Dermis blood vessel endothelial cell (primary cell): ENCODE results near the gene GSG1L2. TPM values are rescaled to one million over a fixed set of nuclear protein-coding genes. Genes with fewer than 3 reads are reported as not detected.
"Not testable (repeated sequence)": the region's sequence is repeated elsewhere in the genome, so short reads cannot be mapped to it uniquely, and the experiment has no call there.

ENCODE experiments used
- DNase-seq: peaks from one replicate; pipeline ENCODE4 v3.0.0; 2010
- total RNA-seq: library from RNA; depleted of rRNA; stranded (reverse); fragments of >200 nt; gene quantifications from 2 replicates; pipeline ENCODE4 v1.2.3, GENCODE V29; 2014

GSG1L2 gene
- total RNA-seq, 1 donor from 2014 or later = not detected

GRCh38 chr17:9788601-9789000 lies 33.3 kb downstream of the GSG1L2 start:
- DNase-seq = no peak

- no peak for DNase-seq
Measured at GRCh38 chr17:9784544-9784943, 37.3 kb downstream of the GSG1L2 start.

GRCh38 chr17:9783465-9783864 lies 38.4 kb downstream of the GSG1L2 start:
- not testable (repeated sequence) for DNase-seq

- no peak for DNase-seq
Measured at GRCh38 chr17:9783050-9783449, 38.8 kb downstream of the GSG1L2 start.

- no peak for DNase-seq
Measured at GRCh38 chr17:9780552-9780951, 41.3 kb downstream of the GSG1L2 start.

- no peak for DNase-seq
Measured at GRCh38 chr17:9776911-9777310, 45.0 kb downstream of the GSG1L2 start.

- DNase-seq = no peak
Measured at GRCh38 chr17:9772658-9773057, 49.2 kb downstream of the GSG1L2 start.

- no peak for DNase-seq
Measured at GRCh38 chr17:9771465-9771864, 50.4 kb downstream of the GSG1L2 start.

- no peak for DNase-seq
Measured at GRCh38 chr17:9769036-9769695, 52.7 kb downstream of the GSG1L2 start.

GRCh38 chr17:9768381-9768934 lies 53.4 kb downstream of the GSG1L2 start:
- peak; percentile 40 for DNase-seq

GRCh38 chr17:9767432-9767991 lies 54.4 kb downstream of the GSG1L2 start:
- no peak for DNase-seq

GRCh38 chr17:9766970-9767369 lies 54.9 kb downstream of the GSG1L2 start:
- no peak for DNase-seq

GRCh38 chr17:9765322-9765721 lies 56.6 kb downstream of the GSG1L2 start:
- DNase-seq = no peak

- DNase-seq = no peak
Measured at GRCh38 chr17:9763643-9764042, 58.2 kb downstream of the GSG1L2 start.

- no peak for DNase-seq
Measured at GRCh38 chr17:9760266-9760665, 61.6 kb downstream of the GSG1L2 start.

GRCh38 chr17:9755083-9755482 lies 66.8 kb downstream of the GSG1L2 start:
- no peak for DNase-seq

Other genes starting within 250 kb of the GSG1L2 start
- 67.3 and 76.6 TPM in 2 replicates for gene STX8, start 246.3 kb downstream of the GSG1L2 start, total RNA-seq
- gene CFAP52, start 245.4 kb downstream of the GSG1L2 start, total RNA-seq = not detected in 2 replicates
- gene USP43, start 176.6 kb downstream of the GSG1L2 start, total RNA-seq = under 0.01 and 0.19 TPM in 2 replicates
- gene DHRS7C, start 30.5 kb downstream of the GSG1L2 start, total RNA-seq = not detected in 2 replicates
- gene GLP2R, start 3.8 kb upstream of the GSG1L2 start, total RNA-seq = 0.17 TPM in 1 of 2 replicates, not detected in the other
- not detected in 2 replicates for gene RCVRN, start 83.2 kb upstream of the GSG1L2 start, total RNA-seq